Fibroblast of peridontal ligament (primary cell): ENCODE measurements around the gene CBARP.

Source experiments
- DNase-seq: peaks from one replicate; pipeline ENCODE4 v3.0.0-alpha.2; 2010; ENCODE audit errors: extremely low read depth

Gene CBARP

DNA sequence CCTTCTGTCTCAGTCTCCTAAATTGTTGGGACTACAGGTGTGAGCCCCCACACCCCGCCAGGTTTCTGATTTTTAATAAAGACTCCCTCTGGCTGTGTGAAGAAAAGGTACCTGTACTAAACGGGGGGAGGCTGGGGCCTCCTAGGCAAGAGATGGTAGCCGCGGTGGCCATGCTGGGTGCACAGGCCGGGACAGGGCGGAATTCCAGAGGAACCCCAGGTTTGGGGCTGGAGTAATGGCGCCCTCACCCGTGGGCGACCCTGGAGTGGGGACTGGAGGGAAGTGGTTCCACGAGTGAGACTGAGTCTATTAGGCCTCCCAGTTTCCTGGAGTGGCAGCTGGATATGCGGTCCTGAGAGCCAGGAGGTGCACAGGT lies 1.6 kb upstream of the CBARP start:
- DNase-seq, result no peak

DNA sequence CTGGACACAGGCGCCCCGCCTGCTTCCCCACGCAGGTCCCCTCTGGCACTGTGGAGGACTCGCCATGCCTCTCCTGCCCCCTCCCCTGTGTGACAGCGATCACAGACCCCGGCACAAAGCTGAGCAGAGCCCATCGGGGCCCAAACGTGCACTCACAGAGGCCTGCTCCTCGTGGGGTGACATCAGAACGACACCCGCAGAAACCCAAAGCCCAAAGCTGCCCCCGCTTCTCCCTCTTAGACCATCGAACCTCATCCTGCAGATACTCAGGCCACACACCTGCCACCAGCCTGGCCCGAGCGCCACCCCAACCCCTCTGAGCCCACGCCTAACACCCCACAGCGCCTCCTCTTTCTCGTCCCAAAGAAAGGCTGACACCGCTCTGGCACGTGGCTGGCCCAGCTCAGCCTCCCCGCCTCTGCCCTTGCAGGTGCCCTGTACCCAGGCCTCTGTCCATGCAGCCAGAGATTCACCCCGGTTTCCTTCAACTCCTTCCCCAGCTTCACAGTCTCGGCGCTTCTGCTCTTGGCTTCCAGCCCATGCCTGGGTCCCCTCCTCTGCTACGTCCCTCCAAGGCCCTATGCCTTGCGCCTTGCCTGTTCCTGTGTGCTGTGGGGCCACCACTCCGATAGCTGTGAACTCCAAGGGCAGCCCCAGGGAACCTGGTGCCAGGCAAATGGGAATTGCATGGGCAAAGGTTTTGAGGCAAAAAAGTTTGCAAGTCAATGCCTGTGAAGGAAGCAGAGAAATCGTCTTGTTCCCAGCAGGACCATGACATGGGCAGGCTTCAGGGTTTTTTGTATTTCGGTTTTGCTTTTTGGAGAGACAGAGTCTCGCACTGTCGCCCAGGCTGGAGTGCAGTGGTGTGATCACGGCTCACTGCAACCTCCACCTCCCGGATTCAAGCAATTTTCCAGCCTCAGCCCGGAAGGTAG lies 831 bp upstream of the CBARP start:
- DNase-seq, result no peak

DNA sequence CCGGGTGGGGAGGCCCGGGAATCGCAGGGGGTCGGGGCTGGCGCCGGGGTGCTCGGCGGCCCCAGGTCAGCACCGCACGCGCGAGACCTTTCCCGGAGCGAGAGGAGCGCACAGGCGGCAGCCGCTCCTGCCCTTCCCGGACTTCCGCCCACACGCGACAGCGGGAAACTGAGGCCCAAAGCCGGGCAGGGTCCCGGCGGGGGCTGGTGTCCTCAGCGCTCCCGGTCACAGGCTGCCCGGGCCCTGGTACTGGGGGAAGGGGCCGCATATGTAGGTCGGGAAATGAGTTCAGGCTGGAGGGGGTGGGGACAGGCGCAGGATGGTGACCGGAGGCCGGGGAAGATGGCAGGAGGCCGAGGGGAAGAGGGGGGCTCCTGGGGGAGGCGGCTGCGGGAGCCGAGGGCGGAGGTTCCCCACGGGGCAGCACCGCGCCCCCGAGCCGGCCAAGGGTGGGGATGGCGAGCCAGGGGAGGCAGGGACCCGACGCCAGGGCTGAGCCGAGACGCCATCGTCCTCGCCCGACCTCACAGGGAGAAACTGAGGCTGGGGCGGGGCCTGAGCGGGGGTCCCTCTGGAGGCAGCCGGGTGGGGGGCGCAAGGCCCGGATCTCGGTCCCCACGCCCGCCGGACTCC lies 662 bp downstream of the CBARP start:
- no peak for DNase-seq

DNA sequence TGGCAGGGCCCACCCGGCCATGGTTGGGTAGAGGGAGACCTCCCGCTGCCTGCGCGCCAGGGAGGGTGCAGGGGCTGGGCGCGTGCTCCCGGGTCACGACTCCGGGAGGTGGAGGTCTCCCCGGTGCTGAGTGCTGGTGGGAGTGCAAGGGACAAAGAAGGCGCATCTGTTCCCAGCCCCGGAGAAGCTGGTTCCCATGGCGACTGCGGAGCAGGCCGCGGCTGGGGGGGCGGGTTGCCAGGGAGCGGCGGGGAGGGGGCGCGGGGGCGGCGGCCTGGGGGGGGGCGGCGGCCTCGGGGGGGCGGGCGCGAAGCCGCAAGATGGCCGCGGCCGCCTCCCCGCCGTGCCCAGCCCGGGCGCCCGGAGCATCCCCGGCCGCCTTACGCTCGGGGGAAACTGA lies 1.2 kb downstream of the CBARP start:
- no peak for DNase-seq

DNA sequence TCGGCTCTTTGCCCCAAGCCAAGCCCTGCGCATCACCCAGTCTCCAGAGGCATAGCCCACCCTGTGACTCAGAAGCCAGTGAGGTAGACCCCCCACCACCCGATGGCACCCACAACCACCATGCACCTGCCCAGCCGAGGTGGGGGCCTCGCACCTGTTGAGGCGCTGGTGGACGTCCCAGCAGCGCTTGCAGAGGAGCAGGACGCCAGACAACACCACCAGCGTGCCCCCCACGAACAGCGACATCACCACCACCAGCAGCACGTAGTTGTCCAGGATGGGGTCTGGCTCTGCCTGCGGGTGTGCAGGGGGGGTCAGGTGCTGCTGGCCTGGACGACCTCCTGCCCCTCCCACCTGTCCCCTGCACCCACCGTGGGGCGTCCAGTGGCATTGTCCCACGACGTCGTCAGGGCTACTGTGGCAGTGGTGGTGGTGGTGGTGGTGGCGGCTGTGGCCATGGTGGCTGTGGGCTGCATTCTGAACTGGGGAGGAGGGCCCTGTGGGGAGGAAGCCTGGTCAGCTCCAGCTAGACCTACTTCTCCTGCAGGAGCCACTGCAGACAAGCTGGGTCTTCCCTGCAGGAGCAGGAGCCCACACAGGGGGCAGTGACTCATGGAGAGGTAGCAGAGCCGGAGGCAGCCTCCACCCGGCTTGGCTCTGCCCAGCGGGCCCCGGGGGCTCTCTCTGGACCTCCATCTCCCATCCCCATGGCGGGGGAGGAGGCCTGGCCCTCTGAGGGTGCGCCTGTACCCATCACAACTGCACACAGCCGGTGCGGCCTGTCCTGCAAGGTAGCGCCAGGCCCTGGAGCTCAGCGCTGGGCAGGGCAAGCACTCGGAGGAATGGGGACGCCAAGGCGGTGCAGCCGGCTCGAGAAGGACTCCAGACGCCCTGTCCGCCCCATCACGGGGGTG lies 1.9 kb downstream of the CBARP start:
- no peak for DNase-seq

DNA sequence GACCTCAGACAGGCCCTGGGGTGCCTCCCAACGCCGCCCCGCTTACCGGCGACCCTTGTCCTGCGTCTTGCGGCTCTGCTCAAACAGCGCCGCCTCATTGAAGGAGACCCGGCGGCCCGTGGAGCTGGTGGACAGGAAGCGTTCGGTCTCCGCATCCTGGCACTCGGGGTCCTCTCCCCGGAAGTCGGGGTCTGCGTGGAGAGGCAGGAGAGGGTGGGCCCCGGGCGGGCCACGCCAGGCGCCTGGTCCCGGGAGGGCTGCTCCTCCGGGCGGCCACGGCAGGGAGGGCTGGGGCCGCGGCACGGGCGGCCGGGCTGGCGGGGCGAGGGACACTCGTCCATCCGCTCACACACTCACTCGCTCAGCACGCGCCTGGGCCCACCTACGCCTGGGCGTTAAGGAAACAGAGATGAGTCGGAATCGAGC lies 2.8 kb downstream of the CBARP start:
- no peak for DNase-seq

DNA sequence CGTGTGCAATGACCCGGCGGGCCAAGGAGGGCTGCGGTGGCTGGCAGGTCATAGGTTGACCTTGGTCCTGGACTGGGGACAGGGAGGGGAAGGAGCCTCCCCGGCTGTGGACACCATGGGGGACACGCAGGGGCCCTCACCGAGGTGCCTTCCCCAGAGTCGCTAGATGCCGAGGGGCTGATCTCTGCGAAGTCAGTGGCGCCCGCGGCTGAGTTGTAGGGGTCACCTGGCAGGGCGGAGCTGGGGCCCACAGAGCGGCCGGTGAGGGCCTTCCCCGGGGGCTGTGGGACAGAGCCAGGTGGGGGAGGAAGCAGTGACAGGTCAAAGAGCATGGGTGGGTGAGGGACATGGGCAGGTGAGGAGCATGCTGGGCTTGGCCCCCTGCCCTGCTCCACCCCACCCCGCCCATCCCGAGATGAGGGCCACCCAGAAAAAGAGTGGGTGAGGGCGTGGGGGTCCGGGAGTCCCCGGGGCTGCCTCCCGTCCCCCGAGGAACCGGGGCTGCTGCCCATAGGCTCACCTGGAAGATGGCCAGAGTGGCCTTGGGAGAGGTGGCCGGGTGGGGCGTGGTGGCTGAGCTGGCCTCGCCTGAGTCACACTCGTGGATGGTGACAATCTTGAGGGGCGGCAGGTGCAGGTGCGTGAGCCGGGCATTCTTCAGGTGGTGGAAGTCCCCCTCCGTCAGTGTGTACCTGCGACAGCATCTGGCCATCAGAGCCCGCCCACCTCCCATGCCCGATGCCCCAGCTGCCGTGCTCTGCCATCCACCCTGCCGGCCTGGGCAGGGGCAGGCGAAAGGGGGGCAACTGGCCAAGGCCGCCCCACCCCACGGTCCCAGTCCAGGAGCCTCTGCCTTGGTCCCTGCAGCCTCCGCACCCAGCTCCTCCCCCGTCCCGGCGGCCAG lies 3.5 kb downstream of the CBARP start:
- no peak for DNase-seq

DNA sequence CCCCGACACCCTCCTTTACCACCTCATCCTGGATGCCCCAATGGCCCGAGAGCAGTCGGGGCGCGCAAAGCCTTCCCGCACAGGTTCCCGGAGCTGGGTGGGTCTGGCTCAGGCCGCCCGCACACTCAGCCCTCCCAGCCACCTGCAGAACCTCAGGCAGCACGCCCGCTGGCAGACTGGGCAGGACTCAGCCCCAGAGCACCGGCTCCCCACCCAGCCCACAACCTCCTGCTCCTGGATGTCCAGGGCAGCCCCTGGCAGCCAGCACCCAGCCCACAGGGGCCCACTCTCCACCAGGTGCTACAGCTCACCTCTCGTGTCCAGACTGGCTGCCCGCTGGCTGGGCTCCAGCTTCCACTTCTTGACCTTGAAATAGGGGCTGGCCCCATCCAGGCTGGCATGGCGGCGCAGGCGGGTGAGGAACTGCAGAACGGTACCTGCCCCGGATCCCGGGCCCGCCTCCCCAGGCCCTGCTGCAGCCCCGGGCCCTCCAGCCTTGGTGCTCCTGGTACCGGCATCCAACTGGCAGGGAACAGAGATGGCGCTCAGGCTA lies 4.6 kb downstream of the CBARP start:
- DNase-seq, result no peak

DNA sequence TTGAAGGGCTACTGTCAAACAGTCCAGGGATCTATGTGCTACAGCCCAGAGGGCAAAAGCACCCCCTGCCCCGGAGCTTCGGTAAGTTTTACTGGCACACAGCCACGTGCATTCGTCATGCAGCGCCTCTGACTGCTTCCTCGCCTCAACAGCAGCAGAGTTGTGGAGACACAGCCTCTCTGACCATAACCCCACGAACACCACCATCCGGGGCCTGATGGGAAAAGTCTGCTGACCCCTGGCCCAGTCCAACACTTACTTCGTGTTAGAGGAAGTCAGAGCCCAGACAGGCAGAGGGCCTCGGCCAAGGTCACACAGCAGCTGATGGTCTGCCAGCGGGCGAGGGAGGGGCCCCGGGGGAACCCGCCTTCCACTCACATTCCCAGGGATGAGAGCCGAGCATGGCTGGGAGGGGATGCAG lies 5.1 kb downstream of the CBARP start:
- no peak for DNase-seq

DNA sequence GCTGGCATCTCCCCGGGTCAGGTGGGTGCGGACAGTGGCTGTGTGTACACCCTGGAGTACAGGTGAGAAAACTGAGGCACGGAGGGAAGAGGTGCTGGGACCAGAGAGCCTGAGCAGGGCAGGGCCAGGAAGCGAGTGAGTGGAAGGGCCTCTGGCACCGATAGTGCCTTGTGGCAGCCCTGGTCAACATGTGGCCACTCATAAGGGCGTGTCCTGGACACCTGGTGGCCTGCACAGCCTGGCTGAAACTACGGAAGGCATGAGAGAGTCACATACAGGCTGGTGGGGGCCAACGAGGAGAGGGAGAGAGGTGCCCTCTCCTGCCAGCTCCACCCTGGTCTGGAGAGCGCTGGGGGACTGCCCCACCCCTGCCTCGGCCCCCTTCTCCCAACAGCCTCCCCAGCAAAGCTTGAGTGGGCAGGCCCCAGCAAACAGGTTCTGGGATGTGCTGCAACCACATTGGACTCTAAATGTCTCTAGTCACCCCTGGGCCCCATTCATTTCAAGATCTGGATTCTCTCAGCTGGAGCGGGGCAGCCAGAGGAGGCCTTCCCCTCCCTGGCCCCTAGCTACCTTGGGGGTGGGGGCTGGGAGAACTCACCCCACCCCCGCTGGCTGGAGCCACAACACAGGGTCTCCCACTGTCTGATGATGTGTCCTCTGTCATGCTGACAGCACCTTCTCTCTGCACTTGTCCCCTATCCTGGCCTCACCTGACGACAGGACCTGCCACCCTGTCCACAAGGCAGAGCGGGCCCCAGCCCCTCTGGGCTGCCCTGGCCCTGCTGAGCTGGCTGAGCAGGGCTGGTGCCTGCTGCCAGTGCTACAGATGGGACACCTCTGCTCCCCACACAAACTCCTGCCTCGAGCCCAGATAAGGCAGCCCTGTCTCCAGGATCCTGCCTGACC lies 5.8 kb downstream of the CBARP start:
- DNase-seq, result no peak

DNA sequence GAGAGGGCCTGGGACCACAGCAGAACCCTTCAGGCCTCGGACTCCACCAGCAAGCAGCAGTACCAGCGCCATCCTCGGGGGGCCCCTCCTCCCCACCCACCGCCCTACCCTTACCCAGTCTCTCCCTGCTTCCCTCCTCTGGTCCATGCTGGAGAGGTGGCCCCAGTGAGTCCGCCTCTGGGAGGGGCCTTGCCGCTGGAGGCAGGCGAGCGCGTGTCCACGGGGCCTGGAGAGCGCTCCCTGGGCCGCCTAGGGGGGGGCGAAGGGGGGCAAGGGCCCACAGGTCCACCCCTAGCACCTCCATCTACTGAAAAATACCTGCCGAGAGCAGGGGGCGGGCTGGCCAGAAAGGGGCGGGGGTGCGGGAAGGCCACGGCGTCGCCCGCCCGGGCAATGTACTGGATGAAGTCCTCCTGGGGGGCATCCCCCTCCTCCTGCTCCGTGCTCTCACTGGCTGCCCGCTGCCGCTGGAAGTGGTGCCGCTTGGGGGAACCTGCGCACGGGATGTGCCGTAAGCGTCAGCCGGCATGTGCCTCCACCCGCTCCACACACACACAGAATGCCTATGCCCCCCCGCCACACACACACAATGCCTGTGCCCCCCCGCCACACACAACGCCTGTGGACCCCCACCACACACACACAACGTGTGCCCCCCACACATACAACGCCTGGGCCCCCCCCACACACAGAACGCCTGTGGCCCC lies 6.9 kb downstream of the CBARP start:
- DNase-seq, result no peak

DNA sequence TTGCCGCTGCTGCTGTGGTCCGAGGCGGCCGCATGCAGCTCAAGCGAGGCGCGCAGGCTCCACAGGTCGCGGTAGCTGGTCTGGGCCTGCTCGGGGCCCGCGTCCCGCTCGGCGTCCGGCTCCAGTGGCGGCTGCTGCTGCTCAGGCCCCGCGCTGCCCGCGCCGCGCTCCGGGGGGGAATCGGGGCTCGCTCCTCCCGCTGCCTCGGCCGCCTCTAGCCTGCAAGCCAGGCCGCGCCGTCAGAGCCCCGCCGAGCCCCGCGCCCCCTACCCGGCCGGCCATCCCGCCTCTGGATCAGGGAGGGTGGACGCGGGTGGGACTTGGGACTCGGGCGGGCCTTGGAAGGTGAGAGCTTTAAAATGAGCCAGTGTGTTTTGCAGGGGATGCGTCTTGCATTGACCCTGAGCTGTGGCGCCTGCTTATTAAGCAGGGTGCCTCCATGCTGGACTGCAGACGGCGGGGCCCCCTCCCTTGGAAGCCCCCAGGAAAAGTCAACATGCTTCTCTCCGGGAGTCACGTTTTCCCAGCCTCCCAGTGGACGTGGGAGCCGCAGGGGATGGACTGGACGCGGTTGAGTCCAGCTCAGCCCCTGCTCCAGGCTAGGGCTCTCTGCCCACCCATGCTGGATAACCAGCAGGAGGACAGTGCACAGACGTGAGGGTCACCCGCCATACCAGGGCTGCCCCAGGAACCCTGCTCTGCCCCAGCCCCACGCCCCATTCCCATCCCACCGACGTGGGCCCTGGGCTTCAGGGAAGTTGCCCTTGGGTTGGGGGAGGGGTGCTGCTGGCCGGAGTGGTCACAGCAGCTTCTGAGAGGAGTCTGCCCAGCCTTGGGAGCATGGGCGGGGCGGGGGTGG lies 7.7 kb downstream of the CBARP start:
- no peak for DNase-seq

DNA sequence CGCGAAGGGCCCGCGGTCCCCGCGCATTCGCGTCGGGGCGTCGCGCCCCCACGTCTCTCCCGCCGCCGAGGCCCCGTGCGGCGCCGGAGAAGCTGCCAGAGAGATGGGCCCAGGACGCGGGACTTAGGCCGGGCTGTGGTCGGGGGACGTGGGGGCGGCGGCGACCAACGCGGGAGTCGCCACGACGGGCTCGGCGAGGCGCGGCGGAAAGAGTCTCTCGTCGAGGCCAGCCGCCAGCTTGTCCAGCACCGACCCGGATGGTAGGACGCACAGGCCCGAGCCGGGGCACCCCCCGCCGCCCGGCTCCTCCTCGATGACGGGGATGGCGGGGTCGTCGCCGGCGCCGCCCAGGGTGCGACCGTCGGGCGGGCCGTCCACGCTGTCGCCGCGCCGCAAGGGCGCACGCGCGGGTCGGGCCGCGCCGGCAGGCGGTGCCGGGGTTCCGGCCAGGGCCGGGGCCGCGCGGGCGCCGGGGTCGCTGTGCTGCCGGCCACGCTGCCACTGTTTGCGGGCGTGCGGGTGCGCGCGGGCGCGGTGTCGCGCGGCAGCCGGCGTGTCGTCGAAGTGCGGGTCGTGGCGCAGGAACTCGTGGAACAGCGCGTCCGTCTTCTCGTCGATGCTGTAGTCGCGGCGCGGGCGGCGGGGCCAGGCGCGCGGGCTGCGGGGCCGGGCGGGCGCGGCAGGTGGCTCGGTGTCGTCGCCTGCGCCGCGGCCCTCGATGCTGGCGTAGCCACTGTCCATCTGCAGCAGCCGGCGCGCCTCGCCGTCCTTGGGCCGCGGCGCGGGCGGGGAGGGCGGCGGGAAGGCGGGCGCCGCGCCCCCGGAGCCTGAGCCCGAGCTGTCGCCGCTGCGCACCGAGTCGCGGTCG lies 8.5 kb downstream of the CBARP start:
- DNase-seq, result no peak

DNA sequence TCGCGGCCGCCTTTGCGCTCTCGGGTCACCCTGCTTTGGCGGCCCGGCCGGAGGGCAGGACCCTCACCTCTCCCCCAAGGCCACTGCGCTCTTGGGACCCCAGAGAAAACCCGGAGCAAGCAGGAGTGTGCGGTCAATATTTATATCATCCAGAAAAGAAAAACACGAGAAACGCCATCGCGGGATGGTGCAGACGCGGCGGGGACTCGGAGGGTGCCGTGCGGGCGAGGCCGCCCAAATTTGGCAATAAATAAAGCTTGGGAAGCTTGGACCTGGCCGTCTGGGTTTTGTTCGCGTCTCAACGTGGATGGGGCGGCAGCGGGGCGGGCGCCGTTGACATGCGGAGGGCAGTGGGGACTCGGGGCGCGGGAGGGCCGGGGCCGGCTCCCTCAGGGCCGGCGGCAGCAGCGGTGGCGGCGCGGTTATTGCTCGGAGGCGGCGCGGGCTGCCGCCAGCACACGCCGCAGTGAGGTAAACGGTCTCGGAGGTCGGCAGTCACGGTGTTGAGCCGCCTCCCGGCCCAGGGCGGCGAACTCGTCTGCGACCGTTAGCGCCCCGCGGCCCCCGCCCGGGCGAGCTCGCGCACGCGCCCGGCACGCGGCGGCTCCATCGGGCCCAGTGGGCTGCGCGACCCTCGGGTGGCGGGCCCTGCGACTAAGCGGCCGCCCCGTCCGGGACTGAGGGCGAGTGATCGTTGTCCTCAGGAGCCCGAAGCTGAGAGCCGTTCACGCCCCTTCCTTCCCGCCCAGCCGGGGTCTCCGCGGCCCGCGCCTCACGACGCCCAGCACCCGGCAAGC lies 9.4 kb downstream of the CBARP start:
- DNase-seq, result no peak

DNA sequence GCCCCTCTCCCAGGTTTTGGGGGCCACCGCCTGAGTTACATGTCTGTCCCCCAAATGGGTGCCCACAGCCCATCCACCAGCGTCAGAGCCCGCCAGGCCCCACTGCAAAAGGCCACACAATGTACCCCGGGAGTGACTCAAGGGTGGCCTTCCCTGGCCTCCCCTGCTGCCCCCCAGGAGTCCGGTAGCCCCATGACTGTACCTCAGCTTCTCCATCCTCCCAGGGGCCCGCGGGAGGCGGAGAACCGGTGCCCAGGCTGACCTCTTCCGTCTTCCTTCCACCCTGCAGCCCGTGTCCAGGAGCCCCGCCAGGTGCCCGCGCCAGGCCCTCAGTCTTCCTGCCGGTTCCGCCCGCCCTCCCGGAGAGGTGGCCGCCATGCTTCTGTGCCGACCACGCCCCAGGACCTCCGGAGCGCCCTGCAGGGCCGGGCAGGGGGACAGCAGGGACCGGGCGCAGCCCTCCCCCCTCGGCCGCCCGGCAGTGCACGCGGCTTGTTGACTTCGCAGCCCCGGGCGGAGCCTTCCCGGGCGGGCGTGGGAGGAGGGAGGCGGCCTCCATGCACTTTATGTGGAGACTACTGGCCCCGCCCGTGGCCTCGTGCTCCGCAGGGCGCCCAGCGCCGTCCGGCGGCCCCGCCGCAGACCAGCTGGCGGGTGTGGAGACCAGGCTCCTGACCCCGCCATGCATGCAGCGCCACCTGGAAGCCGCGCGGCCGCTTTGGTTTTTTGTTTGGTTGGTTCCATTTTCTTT lies 10.3 kb downstream of the CBARP start:
- DNase-seq, result no peak
